SK-N-SH (cell line): ENCODE measurements around the gene VEGFB. TPM values are rescaled to one million over a fixed set of nuclear protein-coding genes. Genes with fewer than 3 reads are reported as not detected.

Experiments used
- CTCF ChIA-PET: fragments of 300-600, 350-600 bp; formaldehyde crosslinking; extraction: SDS; loops from one replicate; lab custom pipeline; 2021; lab: Yijun Ruan, JAX
- POLR2A ChIA-PET: fragments of 350-600 bp; sonication (Branson Sonifier 250); formaldehyde crosslinking; extraction: SDS; loops from one replicate; lab custom pipeline; 2020; ENCODE audit warnings: antibody characterized with exemption, inconsistent platforms; lab: Yijun Ruan, JAX
- DNase-seq: peaks from one replicate; pipeline ENCODE4 v3.0.0; 2012
- H2AFZ ChIP-seq: fragments of 200-600 bp; sonication (generic); 2 replicates; pipeline ENCODE4 v1.8.1; 2016; ENCODE audit warnings: antibody characterized with exemption, mild to moderate bottlenecking, low read depth
- H3F3A ChIP-seq: fragments of 200-600 bp; sonication (generic); replicated peaks from 2 replicates; pipeline ENCODE3; 2016; ENCODE audit warnings: antibody characterized with exemption, mild to moderate bottlenecking; ENCODE audit not compliant: insufficient read depth
- H3K27ac ChIP-seq, 2 experiments: fragments of 200-500 bp in 1 of 2; fragments of 200-600 bp in 1 of 2; sonication (Bioruptor generic) in 1 of 2; sonication (generic), shearing (Covaris generic) in 1 of 2; 2 replicates each; pipeline versions ENCODE4 v1.5.1 to v1.6.1; 2014 to 2016; ENCODE audit warnings: low read depth in 2 of 2, inconsistent platforms in 1 of 2, low read length in 1 of 2, mild to moderate bottlenecking in 1 of 2, mixed read lengths in 1 of 2
- H3K27me3 ChIP-seq: fragments of 200-600 bp; sonication (generic), shearing (Covaris generic); 2 replicates; pipeline ENCODE4 v1.6.1; 2016; ENCODE audit warnings: mixed run types; ENCODE audit not compliant: insufficient read depth
- H3K36me3 ChIP-seq, 2 experiments: fragments of 200-500 bp in 1 of 2; fragments of 200-600 bp in 1 of 2; sonication (Bioruptor generic) in 1 of 2; sonication (generic) in 1 of 2; replicated peaks in 1 of 2; 2 replicates each; pipeline versions ENCODE3 to v1.5.1; 2014 to 2016; ENCODE audit warnings: low read length in 1 of 2, mild to moderate bottlenecking in 1 of 2; ENCODE audit not compliant: insufficient read depth in 2 of 2, control insufficient read depth in 1 of 2
- H3K4me1 ChIP-seq, 2 experiments: fragments of 200-500 bp in 1 of 2; fragments of 200-600 bp in 1 of 2; sonication (Bioruptor generic) in 1 of 2; sonication (generic), shearing (Covaris generic) in 1 of 2; 2 replicates each; pipeline versions ENCODE4 v1.5.1 to v1.6.1; 2014 to 2016; ENCODE audit warnings: low read depth in 1 of 2, low read length in 1 of 2, mixed run types in 1 of 2; ENCODE audit not compliant: insufficient read depth in 2 of 2, control insufficient read depth in 1 of 2
- H3K4me2 ChIP-seq: fragments of 200-600 bp; sonication (generic), shearing (Covaris generic); 2 replicates; pipeline ENCODE4 v1.6.1; 2017; ENCODE audit warnings: mixed run types
- H3K4me3 ChIP-seq, 2 experiments: fragments of 200-500 bp in 1 of 2; fragments of 200-600 bp in 1 of 2; sonication (Bioruptor generic) in 1 of 2; sonication (generic), shearing (Covaris generic) in 1 of 2; 2 replicates each; pipeline versions ENCODE4 v1.5.1 to v1.8.1; 2014 to 2016; ENCODE audit warnings: low read depth in 2 of 2, inconsistent platforms in 1 of 2, low read length in 1 of 2, mild to moderate bottlenecking in 1 of 2, mixed read lengths in 1 of 2, moderate library complexity in 1 of 2
- H3K79me2 ChIP-seq: fragments of 200-600 bp; sonication (generic); 2 replicates; pipeline ENCODE4 v1.8.1; 2017; ENCODE audit warnings: mild to moderate bottlenecking; ENCODE audit not compliant: insufficient read depth
- H3K9ac ChIP-seq: fragments of 200-600 bp; sonication (generic); 2 replicates; pipeline ENCODE4 v1.6.1; 2017; ENCODE audit warnings: mixed run types
- H3K9me2 ChIP-seq: fragments of 200-600 bp; sonication (generic); 2 replicates; pipeline ENCODE4 v1.6.1; 2017; ENCODE audit warnings: mixed run types
- H3K9me3 ChIP-seq: fragments of 200-600 bp; sonication (generic); 2 replicates; pipeline ENCODE4 v1.6.1; 2017; ENCODE audit warnings: mixed run types, mild to moderate bottlenecking, moderate library complexity
- H4K20me1 ChIP-seq: fragments of 200-600 bp; sonication (generic); 2 replicates; pipeline ENCODE4 v1.6.1; 2017; ENCODE audit warnings: mild to moderate bottlenecking, mixed run types; ENCODE audit not compliant: insufficient read depth
- ELF1 ChIP-seq: IDR thresholded peaks from 2 replicates; pipeline ENCODE4 v1.4.0; 2012
- GATA2 ChIP-seq: sonication (generic); formaldehyde crosslinking; IDR thresholded peaks from 2 replicates; pipeline ENCODE4 v1.5.0; 2020; ENCODE audit warnings: mild to moderate bottlenecking, missing genetic modification reagents
- IRF3 ChIP-seq: fragments of 150-350 bp; IDR thresholded peaks from 2 replicates; pipeline ENCODE4 v1.6.1; 2016; ENCODE audit warnings: mild to moderate bottlenecking, low read depth, low read length
- JUND ChIP-seq: IDR thresholded peaks from 2 replicates; pipeline ENCODE4 v1.4.0; 2012
- MXI1 ChIP-seq: IDR thresholded peaks from 2 replicates; pipeline ENCODE4 v1.6.1; 2012; ENCODE audit warnings: mild to moderate bottlenecking, low read depth, low read length, improper control_type of control experiment
- POLR2AphosphoS5 ChIP-seq: IDR thresholded peaks from 2 replicates; pipeline ENCODE4 v1.6.1; 2012; ENCODE audit warnings: low read depth, low read length
- WGBS: methylation state at CpG from one replicate; pipeline ENCODE4 v1.1.6; 2017; ENCODE audit warnings: low lambda C conversion rate; 5-methylcytosine and 5-hydroxymethylcytosine counted together
- polyA plus RNA-seq, 3 experiments: library from polyadenylated mRNA; depleted of rRNA; stranded (reverse); fragments of >200 nt; gene quantifications; 2 replicates each; pipeline ENCODE4 v1.2.3, GENCODE V29; 2012

The VEGFB gene
- polyA plus RNA-seq, 1 of the 3 experiments (the other 2 are of a cell fraction) = 29.9 TPM

GRCh38 chr11:64288353-64288750 is 54.0 kb downstream of the VEGFB start:
- Histone ChIP-seq H3K36me3 (no peaks in the 10 kb centered on the region), H3K4me1 (peaks cover 8 to 30% of the 10 kb centered on the region in 2 experiments; a peak in 2 of 4 replicates), H4K20me1 (no peaks in the 10 kb centered on the region), H3K9me3 (no peaks in the 10 kb centered on the region), H3K79me2 (peaks cover 18% of the 10 kb centered on the region), H3K9me2 (no peaks in the 10 kb centered on the region), H3K4me3 (no peak overlapping the region), H3K4me2 (no peak overlapping the region), H3F3A (peaks cover 16% of the 10 kb centered on the region), H3K9ac (no peak overlapping the region), H2AFZ (no peak overlapping the region), H3K27ac (no peak overlapping the region), H3K27me3 (peaks cover 15% of the 10 kb centered on the region; the same call in 1 of the 2 replicates)
- 79% methylated on average over 3 of the region's 9 CpGs for WGBS
- ChIA-PET POLR2A (no interaction called here), CTCF (interaction anchor here (2.2 to 12.2 kb wide), 3 partner anchors 15 to 29 kb away, joined by 7 to 196 read pairs (median 43); partner anchors contain the start of genes CATSPERZ, ESRRA, PRDX5 and TRMT112)
- DNase-seq = no peak
- TF ChIP-seq MXI1 (no peak), IRF3 (no peak), POLR2AphosphoS5 (no peak), GATA2 (CRISPR knock-in tag) (no peak), ELF1 (no peak), JUND (no peak)

Other genes with a start within 250 kb of the VEGFB start
- 183 and 195 TPM in 2 replicates for gene OTUB1, start 248.1 kb upstream of the VEGFB start, polyA plus RNA-seq (2012; rRNA removed)
- 0.03 TPM in 2 replicates for gene FLRT1, start 198.7 kb upstream of the VEGFB start, polyA plus RNA-seq (2012; rRNA removed)
- gene MACROD1, start 68.5 kb upstream of the VEGFB start, polyA plus RNA-seq (2012; rRNA removed) = 48.3 and 49.1 TPM in 2 replicates
- 163 TPM in 2 replicates for gene STIP1, start 48.4 kb upstream of the VEGFB start, polyA plus RNA-seq (2012; rRNA removed)
- gene FERMT3, start 27.9 kb upstream of the VEGFB start, polyA plus RNA-seq (2012; rRNA removed) = 1.2 and 1.4 TPM in 2 replicates
- gene TRPT1, start 8.4 kb upstream of the VEGFB start, polyA plus RNA-seq (2012; rRNA removed) = 61.5 and 62.4 TPM in 2 replicates
- gene NUDT22, start 8.3 kb upstream of the VEGFB start, polyA plus RNA-seq (2012; rRNA removed) = 72.7 and 74.0 TPM in 2 replicates
- gene DNAJC4, start 4.0 kb upstream of the VEGFB start, polyA plus RNA-seq (2012; rRNA removed) = 46.9 and 52.1 TPM in 2 replicates
- 84.8 and 127 TPM in 2 replicates for gene FKBP2, start 6.5 kb downstream of the VEGFB start, polyA plus RNA-seq (2012; rRNA removed)
- 373 and 523 TPM in 2 replicates for gene PPP1R14B, start 12.4 kb downstream of the VEGFB start, polyA plus RNA-seq (2012; rRNA removed)
- gene PLCB3, start 16.9 kb downstream of the VEGFB start, polyA plus RNA-seq (2012; rRNA removed) = 26.8 and 30.4 TPM in 2 replicates
- gene BAD, start 50.1 kb downstream of the VEGFB start, polyA plus RNA-seq (2012; rRNA removed) = 75.6 and 80.9 TPM in 2 replicates
- gene GPR137, start 51.3 kb downstream of the VEGFB start, polyA plus RNA-seq (2012; rRNA removed) = 29.9 and 32.9 TPM in 2 replicates
- 0.13 and 0.16 TPM in 2 replicates for gene KCNK4, start 56.7 kb downstream of the VEGFB start, polyA plus RNA-seq (2012; rRNA removed)
- 0.54 and 0.67 TPM in 2 replicates for gene CATSPERZ, start 65.8 kb downstream of the VEGFB start, polyA plus RNA-seq (2012; rRNA removed)
- gene ESRRA, start 70.9 kb downstream of the VEGFB start, polyA plus RNA-seq (2012; rRNA removed) = 27.8 and 31.7 TPM in 2 replicates
- 649 and 699 TPM in 2 replicates for gene TRMT112, start 83.0 kb downstream of the VEGFB start, polyA plus RNA-seq (2012; rRNA removed)
- gene PRDX5, start 83.5 kb downstream of the VEGFB start, polyA plus RNA-seq (2012; rRNA removed) = 875 and 1,000 TPM in 2 replicates
- gene CCDC88B, start 105.6 kb downstream of the VEGFB start, polyA plus RNA-seq (2012; rRNA removed) = 2.4 and 3.4 TPM in 2 replicates
- 43.4 and 44.7 TPM in 2 replicates for gene RPS6KA4, start 124.6 kb downstream of the VEGFB start, polyA plus RNA-seq (2012; rRNA removed)